ENCODE results near the gene POU2F1.

The POU2F1 gene

GRCh38 chr1:167333124-167333523 lies 112.4 kb downstream of the POU2F1 start:
- TF ChIP-seq, protein P1, sequence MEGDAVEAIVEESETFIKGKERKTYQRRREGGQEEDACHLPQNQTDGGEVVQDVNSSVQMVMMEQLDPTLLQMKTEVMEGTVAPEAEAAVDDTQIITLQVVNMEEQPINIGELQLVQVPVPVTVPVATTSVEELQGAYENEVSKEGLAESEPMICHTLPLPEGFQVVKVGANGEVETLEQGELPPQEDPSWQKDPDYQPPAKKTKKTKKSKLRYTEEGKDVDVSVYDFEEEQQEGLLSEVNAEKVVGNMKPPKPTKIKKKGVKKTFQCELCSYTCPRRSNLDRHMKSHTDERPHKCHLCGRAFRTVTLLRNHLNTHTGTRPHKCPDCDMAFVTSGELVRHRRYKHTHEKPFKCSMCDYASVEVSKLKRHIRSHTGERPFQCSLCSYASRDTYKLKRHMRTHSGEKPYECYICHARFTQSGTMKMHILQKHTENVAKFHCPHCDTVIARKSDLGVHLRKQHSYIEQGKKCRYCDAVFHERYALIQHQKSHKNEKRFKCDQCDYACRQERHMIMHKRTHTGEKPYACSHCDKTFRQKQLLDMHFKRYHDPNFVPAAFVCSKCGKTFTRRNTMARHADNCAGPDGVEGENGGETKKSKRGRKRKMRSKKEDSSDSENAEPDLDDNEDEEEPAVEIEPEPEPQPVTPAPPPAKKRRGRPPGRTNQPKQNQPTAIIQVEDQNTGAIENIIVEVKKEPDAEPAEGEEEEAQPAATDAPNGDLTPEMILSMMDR (IDR thresholded peaks at IDR 0.05; ENCODE audit: low read depth, low read length, missing control alignments): no peak
- H3K4me3 ChIP-seq (ENCODE audit: low read depth, low read length): no peak overlapping the region
- DNase-seq (ENCODE audit: low read depth): no peak
- in situ Hi-C loops (cut with HindIII; ENCODE audit: low sequenced_read_pairs): no loop called here

DNA sequence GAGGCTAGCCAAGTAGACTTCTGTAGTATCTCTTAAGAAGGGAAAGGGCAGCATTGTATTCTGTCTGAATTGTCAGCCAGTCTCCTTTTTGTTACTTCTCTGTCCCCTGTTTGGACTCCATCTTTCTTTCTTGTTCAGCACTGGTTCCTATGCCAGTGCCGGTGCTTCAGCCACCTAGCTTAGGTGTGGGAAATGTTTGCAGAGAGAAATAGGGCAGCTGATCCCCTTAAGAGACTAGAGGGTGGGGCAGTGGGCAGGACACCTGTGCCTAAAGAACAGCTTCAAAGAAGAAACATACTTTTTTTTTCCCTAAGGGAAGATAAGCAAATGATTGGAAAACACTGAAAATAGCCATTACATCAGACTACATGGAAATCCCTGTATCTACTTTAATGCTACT lies 113.0 kb downstream of the POU2F1 start:
- in situ Hi-C loops (cut with HindIII; ENCODE audit: low sequenced_read_pairs): no loop called here
- H3K4me3 ChIP-seq (ENCODE audit: low read depth, low read length): no peak overlapping the region
- TF ChIP-seq, protein P1 (IDR thresholded peaks at IDR 0.05; ENCODE audit: low read depth, low read length, missing control alignments): no peak
- DNase-seq (ENCODE audit: low read depth): no peak

- TF ChIP-seq, protein P1 (IDR thresholded peaks at IDR 0.05; ENCODE audit: low read depth, low read length, missing control alignments): no peak
- H3K4me3 ChIP-seq (ENCODE audit: low read depth, low read length): no peak overlapping the region
- DNase-seq (ENCODE audit: low read depth): no peak
- in situ Hi-C loops (cut with HindIII; ENCODE audit: low sequenced_read_pairs): no loop called here
Measured at GRCh38 chr1:167339405-167339804, 118.7 kb downstream of the POU2F1 start.

DNA sequence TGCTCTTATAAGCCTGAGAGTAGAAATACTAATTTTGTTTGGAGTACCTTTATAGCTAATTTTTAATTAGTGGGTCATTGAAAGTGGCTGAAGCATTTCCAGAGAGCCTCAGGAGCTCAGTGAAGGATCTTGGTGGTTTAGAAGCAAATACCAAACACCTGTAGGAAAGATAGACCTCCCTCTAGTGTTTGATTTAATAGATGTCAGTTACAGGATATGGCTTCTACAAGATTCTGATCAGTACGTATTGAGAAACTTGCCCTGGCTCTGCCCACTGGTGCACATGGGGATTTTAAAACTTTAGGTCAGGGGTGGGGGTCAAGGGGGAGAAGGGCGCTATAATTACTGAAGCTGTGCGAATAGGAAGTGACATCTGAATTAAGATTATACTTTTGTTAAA lies 122.2 kb downstream of the POU2F1 start:
- in situ Hi-C loops (cut with HindIII; ENCODE audit: low sequenced_read_pairs): no loop called here
- H3K4me3 ChIP-seq (ENCODE audit: low read depth, low read length): no peak overlapping the region
- TF ChIP-seq, protein P1 (IDR thresholded peaks at IDR 0.05; ENCODE audit: low read depth, low read length, missing control alignments): no peak
- DNase-seq (ENCODE audit: low read depth): no peak

DNA sequence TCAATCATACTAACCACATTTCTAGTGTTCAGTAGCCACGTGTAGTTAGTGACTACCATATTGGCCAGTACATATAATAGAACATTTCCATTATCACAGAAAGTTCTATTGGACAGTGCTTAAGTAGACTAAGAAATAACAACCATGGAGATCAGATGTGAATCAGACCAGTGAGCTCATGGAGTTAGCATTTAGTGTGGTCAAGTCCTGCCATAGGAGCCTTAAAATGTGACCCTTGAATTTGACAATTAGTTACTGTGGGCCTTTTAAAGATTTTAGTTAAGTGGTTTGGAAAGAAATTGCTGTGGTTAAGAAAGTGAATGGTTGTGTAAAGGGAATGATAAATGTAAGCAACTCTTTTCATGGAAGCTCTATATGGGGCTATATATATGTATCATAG lies 123.4 kb downstream of the POU2F1 start:
- peak; percentile 89 for DNase-seq (ENCODE audit: low read depth)
- in situ Hi-C loops (cut with HindIII; ENCODE audit: low sequenced_read_pairs): no loop called here
- TF ChIP-seq, protein P1 (IDR thresholded peaks at IDR 0.05; ENCODE audit: low read depth, low read length, missing control alignments): no peak
- H3K4me3 ChIP-seq (ENCODE audit: low read depth, low read length): no peak overlapping the region

DNA sequence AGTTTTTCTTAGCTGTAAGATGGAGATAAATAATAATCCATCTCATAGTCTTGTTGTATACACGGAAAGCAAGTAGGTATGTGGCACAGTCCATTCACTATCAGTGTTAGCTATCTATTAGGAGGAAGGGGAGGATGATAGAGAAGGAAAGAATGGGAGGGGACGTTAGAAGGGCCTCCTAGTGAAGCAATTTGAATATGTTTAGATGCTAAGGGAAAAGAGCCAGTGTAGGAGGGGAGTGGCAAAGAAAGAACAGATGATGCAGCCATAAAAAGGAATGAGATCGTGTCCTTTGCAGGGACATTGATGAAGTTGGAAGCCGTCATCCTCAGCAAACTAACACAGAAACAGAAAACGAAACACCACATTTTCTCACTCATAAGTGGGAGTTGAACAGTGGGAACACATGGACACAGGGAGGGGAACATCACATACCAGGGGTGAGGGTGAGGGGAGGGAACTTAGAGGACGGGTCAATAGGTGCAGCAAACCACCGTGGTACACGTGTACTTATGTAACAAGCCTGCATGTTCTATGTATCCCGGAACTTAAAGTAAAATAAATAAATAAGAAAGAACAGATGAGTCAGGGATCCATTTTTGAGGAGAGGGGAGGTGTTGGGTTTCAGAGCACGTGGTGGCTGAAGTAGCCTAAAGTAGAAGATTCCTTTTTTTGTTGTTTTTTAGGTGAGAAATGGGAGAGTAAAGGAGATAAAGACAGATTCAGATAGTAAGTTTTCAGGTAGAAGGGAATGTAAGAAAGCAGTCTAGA lies 124.1 kb downstream of the POU2F1 start:
- TF ChIP-seq, protein P1 (IDR thresholded peaks at IDR 0.05; ENCODE audit: low read depth, low read length, missing control alignments): no peak

More for the DNA sequence above, 124.1 kb downstream of the POU2F1 start:
- no peak for DNase-seq (ENCODE audit: low read depth)
- no peak overlapping the region for H3K4me3 ChIP-seq (ENCODE audit: low read depth, low read length)
- in situ Hi-C loops (cut with HindIII; ENCODE audit: low sequenced_read_pairs): no loop called here

Measured in astrocyte of the cerebellum (primary cell).